Diencephalon (tissue), 1 donor: ENCODE results near the gene SESN3. TPM values are rescaled to one million over a fixed set of nuclear protein-coding genes. Genes with fewer than 3 reads are reported as not detected.

Experiments used
- total RNA-seq: library from RNA; depleted of rRNA; stranded (reverse); fragments of >200 nt; gene quantifications from one replicate; pipeline ENCODE4 v1.2.3, GENCODE V29; 2014

SESN3 gene
- total RNA-seq, result 140 TPM

GRCh38 chr11:95231127-95231880 is at the start of gene SESN3:
TSS of gene SESN3 (minus strand) at chr11:95231202. CDS start at chr11:95230860, 342 bp downstream.

Other genes with a start within 250 kb of the SESN3 start
- not detected for gene KDM4E, start 205.9 kb downstream of the SESN3 start, total RNA-seq
- gene KDM4F, start 181.8 kb downstream of the SESN3 start, total RNA-seq, result not detected
- 40.4 TPM for gene SRSF8, start 164.3 kb downstream of the SESN3 start, total RNA-seq
- 42.4 TPM for gene ENDOD1, start 141.4 kb downstream of the SESN3 start, total RNA-seq